CD4-positive, alpha-beta T cell treated with Interleukin-6 at 100 ng/mL for 8 hours (primary cell): ENCODE measurements around the gene MPIG6B.

ENCODE experiments used
- DNase-seq: peaks from one replicate; pipeline ENCODE4 v3.0.0-alpha.2; 2020; ENCODE audit warnings: mixed read lengths, low spot score

MPIG6B gene

GRCh38 chr6:31737991-31738979 is 15.1 kb downstream of the MPIG6B start:
- peak; percentile 77 for DNase-seq

- peak; percentile 97 for DNase-seq
These were observed 16.6 kb downstream of the MPIG6B start, which contains the start of gene MSH5 for GRCh38 chr6:31739639-31740396. MSH5 (plus strand) TSS chr6:31740005; CDS start chr6:31740467, 462 bp downstream.

- no peak for DNase-seq
These were observed 17.4 kb downstream of the MPIG6B start for GRCh38 chr6:31740397-31741223.

GRCh38 chr6:31741815-31742214 is 18.6 kb downstream of the MPIG6B start:
- no peak for DNase-seq

DNA sequence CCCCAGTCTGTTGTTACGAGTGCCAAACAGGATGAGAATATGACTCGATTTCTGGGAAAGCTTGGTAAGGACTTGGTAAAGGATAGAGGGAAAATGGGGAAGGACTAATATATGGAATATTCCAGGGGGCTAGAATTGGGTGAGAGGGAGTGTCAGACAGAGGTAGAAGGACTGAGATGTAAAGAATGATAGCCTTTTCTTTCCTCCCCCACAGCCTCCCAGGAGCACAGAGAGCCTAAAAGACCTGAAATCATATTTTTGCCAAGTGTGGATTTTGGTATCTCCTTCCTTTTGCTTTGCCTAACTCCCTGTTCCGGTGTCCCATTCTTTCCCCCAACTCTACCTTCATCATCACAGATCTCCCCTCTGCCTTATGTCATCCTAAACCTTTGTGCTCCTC is 19.7 kb downstream of the MPIG6B start:
- DNase-seq = no peak

- DNase-seq = no peak
These were observed 21.2 kb downstream of the MPIG6B start for GRCh38 chr6:31744422-31744821.

GRCh38 chr6:31749301-31750036 is 26.3 kb downstream of the MPIG6B start:
- no peak for DNase-seq

GRCh38 chr6:31750411-31751022 is 27.3 kb downstream of the MPIG6B start:
- no peak for DNase-seq

- no peak for DNase-seq
These were observed 29.7 kb downstream of the MPIG6B start for GRCh38 chr6:31752739-31753319.

DNA sequence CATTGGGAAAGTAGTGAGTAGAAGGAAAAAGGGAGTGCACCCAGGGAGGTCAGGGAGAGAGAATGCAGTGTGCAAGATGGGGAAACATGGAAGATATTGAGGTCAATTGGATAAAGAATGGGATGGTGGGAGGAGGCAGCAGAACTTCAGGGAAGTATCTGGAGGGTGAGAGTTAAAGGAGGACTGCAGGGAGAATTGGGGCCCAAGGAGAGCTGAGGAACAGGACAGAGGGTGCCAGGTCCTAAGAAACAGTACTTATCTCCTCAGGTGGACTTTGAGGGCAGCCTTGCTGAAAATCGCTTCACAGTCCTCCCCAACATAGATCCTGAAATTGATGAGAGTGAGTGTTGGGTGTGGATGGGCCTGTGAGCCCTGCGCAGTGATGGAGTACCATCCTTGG is 35.1 kb downstream of the MPIG6B start:
- no peak for DNase-seq

GRCh38 chr6:31760790-31761189 is 37.6 kb downstream of the MPIG6B start:
- DNase-seq = no peak

- DNase-seq = no peak
These were observed 38.2 kb downstream of the MPIG6B start for GRCh38 chr6:31761343-31761742.

GRCh38 chr6:31762356-31762755 is 39.2 kb downstream of the MPIG6B start, which contains the start of gene SAPCD1:
SAPCD1 (plus strand) TSS chr6:31762656; CDS start chr6:31763055, 399 bp downstream.
- no peak for DNase-seq

GRCh38 chr6:31762878-31763618 is 39.9 kb downstream of the MPIG6B start:
- DNase-seq = no peak

GRCh38 chr6:31763619-31763940 is 40.4 kb downstream of the MPIG6B start:
- no peak for DNase-seq

DNA sequence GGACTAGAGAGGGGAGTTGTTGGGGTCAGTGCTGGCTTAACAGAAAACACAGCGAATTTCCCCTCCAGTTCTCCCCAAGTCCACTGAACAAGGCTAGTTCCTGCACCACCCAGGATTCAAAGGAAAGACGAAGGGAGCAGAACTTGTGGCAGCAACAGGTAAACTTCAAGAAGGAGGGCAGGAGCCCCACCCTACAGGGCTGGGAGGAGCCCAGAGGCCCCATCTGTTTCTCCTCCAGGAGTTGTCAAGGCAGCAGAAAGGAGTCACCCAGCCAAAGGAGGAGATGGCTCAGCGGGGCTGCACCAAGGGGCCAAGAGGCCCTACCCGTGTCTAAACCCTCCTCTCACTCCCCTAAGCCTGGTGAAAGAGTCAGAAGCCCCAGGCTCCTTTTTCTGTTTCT is 41.0 kb downstream of the MPIG6B start:
- DNase-seq = no peak

GRCh38 chr6:31765559-31765909 is 42.4 kb downstream of the MPIG6B start:
- DNase-seq = no peak

GRCh38 chr6:31765910-31766794 is 43.0 kb downstream of the MPIG6B start:
- DNase-seq = no peak
